CMK (cell line): ENCODE results near the gene KCNK1.
"Not testable (repeated sequence)": the region's sequence is repeated elsewhere in the genome, so short reads cannot be mapped to it uniquely, and the experiment has no call there.

Experiments used
- DNase-seq: peaks from one replicate; pipeline ENCODE4 v3.0.0-alpha.2; 2010; ENCODE audit warnings: low read depth

Gene KCNK1

GRCh38 chr1:233607252-233608119, 6.4 kb upstream of the KCNK1 start:
- DNase-seq: no peak

- no peak for DNase-seq
Measured at GRCh38 chr1:233608988-233609387, 4.9 kb upstream of the KCNK1 start.

GRCh38 chr1:233609926-233610325, 4.0 kb upstream of the KCNK1 start:
- no peak for DNase-seq

- DNase-seq: no peak
Measured at GRCh38 chr1:233610628-233611027, 3.3 kb upstream of the KCNK1 start.

GRCh38 chr1:233611363-233611762, 2.5 kb upstream of the KCNK1 start:
- DNase-seq: not testable (repeated sequence)

GRCh38 chr1:233614173-233614742, 352 bp downstream of the KCNK1 start:
- no peak for DNase-seq

GRCh38 chr1:233614743-233615521, 1.0 kb downstream of the KCNK1 start:
- no peak for DNase-seq

- no peak for DNase-seq
Measured at GRCh38 chr1:233615571-233615970, 1.7 kb downstream of the KCNK1 start.

GRCh38 chr1:233617025-233617424, 3.1 kb downstream of the KCNK1 start:
- no peak for DNase-seq

- not testable (repeated sequence) for DNase-seq
Measured at GRCh38 chr1:233619414-233619813, 5.5 kb downstream of the KCNK1 start.

GRCh38 chr1:233620065-233620464, 6.2 kb downstream of the KCNK1 start:
- DNase-seq: no peak

- DNase-seq: no peak
Measured at GRCh38 chr1:233621923-233622322, 8.0 kb downstream of the KCNK1 start.

- DNase-seq: no peak
Measured at GRCh38 chr1:233624289-233624688, 10.4 kb downstream of the KCNK1 start.

- DNase-seq: no peak
Measured at GRCh38 chr1:233625087-233625486, 11.2 kb downstream of the KCNK1 start.

GRCh38 chr1:233625510-233625981, 11.6 kb downstream of the KCNK1 start:
- DNase-seq: no peak

- no peak for DNase-seq
Measured at GRCh38 chr1:233627376-233627775, 13.5 kb downstream of the KCNK1 start.

- no peak for DNase-seq
Measured at GRCh38 chr1:233627823-233628222, 13.9 kb downstream of the KCNK1 start.

- no peak for DNase-seq
Measured at GRCh38 chr1:233629305-233629935, 15.5 kb downstream of the KCNK1 start.

- no peak for DNase-seq
Measured at GRCh38 chr1:233631810-233632405, 18.0 kb downstream of the KCNK1 start.

GRCh38 chr1:233632436-233632835, 18.5 kb downstream of the KCNK1 start:
- DNase-seq: no peak

- DNase-seq: peak; percentile 70
Measured at GRCh38 chr1:233635765-233636502, 22.0 kb downstream of the KCNK1 start.
